Measurements from ENCODE around the gene SFPQ.

DNA sequence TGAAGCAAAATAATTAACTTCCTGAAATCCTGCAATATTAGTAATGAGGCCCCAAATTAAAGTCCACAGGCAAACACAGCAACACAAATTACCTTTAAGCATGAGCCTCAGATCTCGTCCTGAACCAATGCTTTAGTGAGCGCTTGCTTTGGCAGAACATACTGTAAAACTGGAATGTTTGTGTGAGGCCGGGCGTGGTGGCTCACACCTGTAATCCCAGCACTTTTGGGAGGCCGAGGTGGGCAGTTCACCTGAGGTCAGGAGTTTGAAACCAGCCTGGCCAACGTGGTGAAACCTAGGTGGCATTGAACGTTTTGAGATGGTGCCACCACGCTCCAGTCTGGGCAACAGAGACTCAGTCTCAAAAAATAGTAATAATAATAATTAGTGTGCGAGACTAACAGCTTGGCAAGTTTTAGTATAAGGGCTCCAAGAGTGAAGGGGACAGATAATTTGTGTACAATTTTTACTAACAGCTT, 17.8 kb downstream of the SFPQ start:
- TF ChIP-seq, protein P1, sequence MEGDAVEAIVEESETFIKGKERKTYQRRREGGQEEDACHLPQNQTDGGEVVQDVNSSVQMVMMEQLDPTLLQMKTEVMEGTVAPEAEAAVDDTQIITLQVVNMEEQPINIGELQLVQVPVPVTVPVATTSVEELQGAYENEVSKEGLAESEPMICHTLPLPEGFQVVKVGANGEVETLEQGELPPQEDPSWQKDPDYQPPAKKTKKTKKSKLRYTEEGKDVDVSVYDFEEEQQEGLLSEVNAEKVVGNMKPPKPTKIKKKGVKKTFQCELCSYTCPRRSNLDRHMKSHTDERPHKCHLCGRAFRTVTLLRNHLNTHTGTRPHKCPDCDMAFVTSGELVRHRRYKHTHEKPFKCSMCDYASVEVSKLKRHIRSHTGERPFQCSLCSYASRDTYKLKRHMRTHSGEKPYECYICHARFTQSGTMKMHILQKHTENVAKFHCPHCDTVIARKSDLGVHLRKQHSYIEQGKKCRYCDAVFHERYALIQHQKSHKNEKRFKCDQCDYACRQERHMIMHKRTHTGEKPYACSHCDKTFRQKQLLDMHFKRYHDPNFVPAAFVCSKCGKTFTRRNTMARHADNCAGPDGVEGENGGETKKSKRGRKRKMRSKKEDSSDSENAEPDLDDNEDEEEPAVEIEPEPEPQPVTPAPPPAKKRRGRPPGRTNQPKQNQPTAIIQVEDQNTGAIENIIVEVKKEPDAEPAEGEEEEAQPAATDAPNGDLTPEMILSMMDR (IDR thresholded peaks at IDR 0.05), result no peak
- no peak for TF ChIP-seq POLR2A (IDR thresholded peaks at IDR 0.05)

Measured in testis (tissue), 2 donors.